Hypothalamus (tissue), 51 donors: ENCODE measurements around the gene VEPH1.

Source experiments
- DNase-seq, 51 donors: peaks; one replicate each; lab custom pipeline; 2025; lab: John Stamatoyannopoulos, UW

VEPH1 gene

GRCh38 chr3:157438194-157438730 is 65.0 kb downstream of the VEPH1 start:
- peak in 3 of 51 donors; percentile 9 to 30 (median 22) for DNase-seq

GRCh38 chr3:157436583-157437291 is 66.5 kb downstream of the VEPH1 start, which contains the start of gene PTX3:
Gene PTX3, plus strand, starts transcription at chr3:157436850. Its CDS starts 84 bp downstream, at chr3:157436934.
- peak in 8 of 51 donors; percentile 2 to 32 (median 8) for DNase-seq

- no peak for DNase-seq
Observed at GRCh38 chr3:157429708-157430107, 73.5 kb downstream of the VEPH1 start.

GRCh38 chr3:157428853-157429252 is 74.4 kb downstream of the VEPH1 start:
- no peak for DNase-seq

- DNase-seq = no peak
Observed at GRCh38 chr3:157427901-157428300, 75.3 kb downstream of the VEPH1 start.

- DNase-seq = no peak
Observed at GRCh38 chr3:157423337-157423736, 79.9 kb downstream of the VEPH1 start.

GRCh38 chr3:157420606-157421130 is 82.5 kb downstream of the VEPH1 start:
- DNase-seq = no peak

GRCh38 chr3:157418104-157418503 is 85.1 kb downstream of the VEPH1 start:
- no peak for DNase-seq

- DNase-seq = no peak
Observed at GRCh38 chr3:157417247-157417646, 86.0 kb downstream of the VEPH1 start.

- DNase-seq = no peak
Observed at GRCh38 chr3:157416347-157417087, 86.7 kb downstream of the VEPH1 start.

GRCh38 chr3:157414861-157415260 is 88.4 kb downstream of the VEPH1 start:
- no peak for DNase-seq

- no peak for DNase-seq
Observed at GRCh38 chr3:157412323-157412855, 90.8 kb downstream of the VEPH1 start.

GRCh38 chr3:157410945-157411344 is 92.3 kb downstream of the VEPH1 start:
- no peak for DNase-seq

GRCh38 chr3:157409516-157409915 is 93.7 kb downstream of the VEPH1 start:
- DNase-seq = no peak

- DNase-seq = no peak
Observed at GRCh38 chr3:157408499-157409149, 94.6 kb downstream of the VEPH1 start.

- DNase-seq = no peak
Observed at GRCh38 chr3:157407769-157408168, 95.4 kb downstream of the VEPH1 start.

GRCh38 chr3:157406394-157406793 is 96.8 kb downstream of the VEPH1 start:
- no peak for DNase-seq

GRCh38 chr3:157405457-157405856 is 97.8 kb downstream of the VEPH1 start:
- no peak for DNase-seq

- no peak for DNase-seq
Observed at GRCh38 chr3:157404381-157404780, 98.8 kb downstream of the VEPH1 start.

GRCh38 chr3:157398598-157398997 is 104.6 kb downstream of the VEPH1 start:
- DNase-seq = no peak

GRCh38 chr3:157394411-157394810 is 108.8 kb downstream of the VEPH1 start:
- no peak for DNase-seq
